ENCODE data around the gene RRP15. TPM values are rescaled to one million over a fixed set of nuclear protein-coding genes. Genes with fewer than 3 reads are reported as not detected.
A peak's percentile ranks its signal among the peaks of the same experiment; 100 is the strongest.

RRP15 gene
- total and polyA plus RNA-seq, 2 experiments from 2014 or later: 5.4 to 25.5 TPM

DNA sequence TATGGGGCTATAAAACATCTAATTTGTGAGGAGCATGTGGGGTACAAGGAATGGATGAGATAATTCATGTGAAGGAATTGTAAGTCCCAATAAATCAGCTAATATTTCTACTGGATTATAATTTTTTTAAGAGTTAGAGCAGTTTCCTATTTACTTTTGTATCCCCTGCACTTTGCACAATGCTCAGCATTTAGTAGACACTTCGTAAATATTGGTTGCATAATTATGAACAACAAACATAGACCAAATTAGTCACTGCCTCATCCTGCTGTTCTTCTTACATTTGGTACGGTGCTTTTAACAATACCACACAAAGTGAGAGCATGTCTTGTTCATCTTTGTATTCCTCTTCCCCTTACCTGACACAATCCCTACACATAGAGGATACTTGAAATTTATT lies 27.1 kb upstream of the RRP15 start:
- no peak overlapping the region for H3K9ac ChIP-seq
- H2AFZ ChIP-seq: no peak overlapping the region
- H4K20me1 ChIP-seq (ENCODE audit: insufficient read depth): no peaks in the 10 kb centered on the region

DNA sequence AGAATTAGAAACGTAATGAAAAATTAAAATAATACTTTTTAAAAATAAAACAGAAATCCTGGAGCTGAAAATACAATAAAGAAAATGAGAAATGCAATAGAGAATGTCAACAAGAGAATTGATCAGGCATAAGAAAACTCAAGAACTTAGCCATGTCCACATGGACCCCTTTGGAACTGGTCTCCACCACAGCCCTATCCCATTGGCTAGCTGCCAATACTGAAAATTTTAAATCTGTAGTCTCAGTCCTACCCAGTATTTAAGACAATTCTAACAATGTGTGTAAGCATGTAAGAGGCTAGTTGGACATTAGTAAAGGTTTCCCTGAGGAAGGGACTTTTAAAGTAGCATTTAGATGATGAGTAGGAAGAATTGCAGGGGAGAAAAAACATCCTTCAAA lies 25.8 kb upstream of the RRP15 start:
- H3K36me3 ChIP-seq (ENCODE audit: low read depth): no peaks in the 10 kb centered on the region
- no peak overlapping the region for H3K4me3 ChIP-seq
- no peak overlapping the region for H3K9ac ChIP-seq
- H3F3A ChIP-seq (ENCODE audit: insufficient read depth): no peaks in the 10 kb centered on the region
- no peak overlapping the region for H3K27ac ChIP-seq
- DNase-seq: no peak
- 10 to 13% methylated on average over 1 of the region's 1 CpG for WGBS, 2 experiments (ENCODE audit: low coverage in 1 of 2, low lambda C conversion rate in 2 of 2, missing lambda C conversion rate in 2 of 2)
- no peak overlapping the region for H2AFZ ChIP-seq
- no peaks in the 10 kb centered on the region for H3K27me3 ChIP-seq (replicated peaks; ENCODE audit: insufficient read depth)
- in situ Hi-C loops (cut with MboI): no loop called here
- H4K20me1 ChIP-seq (ENCODE audit: insufficient read depth): no peaks in the 10 kb centered on the region
- H3K9me2 ChIP-seq (ENCODE audit: insufficient read depth): no peaks in the 10 kb centered on the region
- H3K4me2 ChIP-seq (ENCODE audit: unreplicated experiment): no peak overlapping the region
- no peaks in the 10 kb centered on the region for H3K79me2 ChIP-seq (ENCODE audit: insufficient read depth)
- TF ChIP-seq EZH2 (IDR thresholded peaks at IDR 0.05; ENCODE audit: insufficient read depth, poor library complexity, severe bottlenecking): no peak
- TF ChIP-seq EZH2phosphoT487 (IDR thresholded peaks at IDR 0.05; ENCODE audit: insufficient read depth, low read depth): no peak
- H3K4me1 ChIP-seq (ENCODE audit: insufficient read depth): no peaks in the 10 kb centered on the region
- no peaks in the 10 kb centered on the region for H3K9me3 ChIP-seq (ENCODE audit: low read depth)

More for the DNA sequence above, 27.1 kb upstream of the RRP15 start:
- H3K9me3 ChIP-seq (ENCODE audit: low read depth): no peaks in the 10 kb centered on the region
- no peak overlapping the region for H3K27ac ChIP-seq
- peaks cover 6% of the 10 kb centered on the region; the same call in 1 of the 2 replicates for H3K27me3 ChIP-seq (replicated peaks; ENCODE audit: insufficient read depth)
- DNase-seq: no peak
- H3K36me3 ChIP-seq (ENCODE audit: low read depth): no peaks in the 10 kb centered on the region
- H3K4me1 ChIP-seq (ENCODE audit: insufficient read depth): no peaks in the 10 kb centered on the region
- H3K79me2 ChIP-seq (ENCODE audit: insufficient read depth): no peaks in the 10 kb centered on the region
- no peak for TF ChIP-seq EZH2 (IDR thresholded peaks at IDR 0.05; ENCODE audit: insufficient read depth, poor library complexity, severe bottlenecking)
- TF ChIP-seq EZH2phosphoT487 (IDR thresholded peaks at IDR 0.05; ENCODE audit: insufficient read depth, low read depth): no peak
- no peaks in the 10 kb centered on the region for H3K9me2 ChIP-seq (ENCODE audit: insufficient read depth)
- H3F3A ChIP-seq (ENCODE audit: insufficient read depth): no peaks in the 10 kb centered on the region
- no peak overlapping the region for H3K4me3 ChIP-seq
- 39 to 44% methylated on average over 2 of the region's 2 CpGs for WGBS, 2 experiments (ENCODE audit: low coverage in 1 of 2, low lambda C conversion rate in 2 of 2, missing lambda C conversion rate in 2 of 2)
- in situ Hi-C loops (cut with MboI): no loop called here
- H3K4me2 ChIP-seq (ENCODE audit: unreplicated experiment): no peak overlapping the region

DNA sequence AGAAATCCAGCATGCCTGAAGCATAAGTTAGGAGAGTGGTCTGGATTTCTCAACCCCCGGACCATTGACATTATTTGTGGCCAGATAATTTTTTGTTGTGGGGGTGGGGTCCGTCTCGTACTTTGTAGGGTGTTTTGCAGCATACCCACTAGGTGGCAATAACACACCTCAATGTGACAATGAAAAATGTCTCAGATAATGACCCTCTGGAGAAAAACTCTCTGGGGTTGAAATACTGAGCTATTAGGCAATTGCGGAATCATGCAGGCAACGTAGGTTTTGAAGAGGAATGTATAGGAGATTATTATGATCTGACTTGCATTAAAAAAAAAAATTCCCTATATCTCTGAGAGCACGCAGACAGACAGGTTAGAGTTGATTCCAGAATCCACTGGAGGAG lies 25.3 kb upstream of the RRP15 start:
- no peak overlapping the region for H2AFZ ChIP-seq
- no peak overlapping the region for H3K9ac ChIP-seq
- no peak overlapping the region for H3K4me3 ChIP-seq
- no peaks in the 10 kb centered on the region for H4K20me1 ChIP-seq (ENCODE audit: insufficient read depth)
- no peaks in the 10 kb centered on the region for H3K4me1 ChIP-seq (ENCODE audit: insufficient read depth)
- H3K27me3 ChIP-seq (replicated peaks; ENCODE audit: insufficient read depth): no peaks in the 10 kb centered on the region
- no peak overlapping the region for H3K4me2 ChIP-seq (ENCODE audit: unreplicated experiment)
- no peak for DNase-seq
- 33 to 36% methylated on average over 6 of the region's 6 CpGs for WGBS, 2 experiments (ENCODE audit: low coverage in 1 of 2, low lambda C conversion rate in 2 of 2, missing lambda C conversion rate in 2 of 2)
- TF ChIP-seq EZH2 (IDR thresholded peaks at IDR 0.05; ENCODE audit: insufficient read depth, poor library complexity, severe bottlenecking) (no peak), EZH2phosphoT487 (IDR thresholded peaks at IDR 0.05; ENCODE audit: insufficient read depth, low read depth) (no peak)
- H3K9me3 ChIP-seq (ENCODE audit: low read depth): no peaks in the 10 kb centered on the region
- no peaks in the 10 kb centered on the region for H3K36me3 ChIP-seq (ENCODE audit: low read depth)
- no peaks in the 10 kb centered on the region for H3K9me2 ChIP-seq (ENCODE audit: insufficient read depth)
- H3K27ac ChIP-seq: no peak overlapping the region
- H3F3A ChIP-seq (ENCODE audit: insufficient read depth): no peaks in the 10 kb centered on the region
- in situ Hi-C loops (cut with MboI): no loop called here
- H3K79me2 ChIP-seq (ENCODE audit: insufficient read depth): no peaks in the 10 kb centered on the region

DNA sequence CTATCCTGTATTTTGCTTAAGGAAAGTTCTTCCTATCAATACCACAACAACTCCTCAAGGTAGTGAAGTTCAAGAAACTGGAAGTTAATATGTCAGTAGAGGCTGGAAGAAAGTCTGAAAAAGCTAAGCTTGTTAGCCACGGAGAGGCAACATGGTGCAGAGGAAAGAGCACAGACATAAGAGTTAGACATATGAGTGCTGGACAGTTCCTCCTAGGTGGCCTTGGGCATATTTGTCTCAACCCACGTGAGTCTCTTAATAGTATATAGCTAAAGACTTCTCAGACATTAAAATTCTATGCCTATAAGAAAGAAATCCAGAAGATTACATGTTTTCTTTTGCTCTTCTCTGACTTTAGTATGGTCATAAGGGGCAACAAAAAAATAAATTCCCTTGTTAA lies 22.8 kb upstream of the RRP15 start:
- Histone ChIP-seq H2AFZ (no peak overlapping the region), H3K4me2 (ENCODE audit: unreplicated experiment) (no peak overlapping the region), H3K4me3 (no peak overlapping the region), H3K4me1 (ENCODE audit: insufficient read depth) (no peaks in the 10 kb centered on the region), H3K36me3 (ENCODE audit: low read depth) (no peaks in the 10 kb centered on the region), H3K9ac (no peak overlapping the region), H3K79me2 (ENCODE audit: insufficient read depth) (no peaks in the 10 kb centered on the region), H3K27me3 (replicated peaks; ENCODE audit: insufficient read depth) (no peaks in the 10 kb centered on the region; the same call in 1 of the 2 replicates), H3K27ac (no peak overlapping the region), H3K9me3 (ENCODE audit: low read depth) (no peaks in the 10 kb centered on the region), H3K9me2 (ENCODE audit: insufficient read depth) (no peaks in the 10 kb centered on the region), H4K20me1 (ENCODE audit: insufficient read depth) (no peaks in the 10 kb centered on the region), H3F3A (ENCODE audit: insufficient read depth) (no peaks in the 10 kb centered on the region)
- TF ChIP-seq EZH2 (IDR thresholded peaks at IDR 0.05; ENCODE audit: insufficient read depth, poor library complexity, severe bottlenecking): no peak
- no peak for TF ChIP-seq EZH2phosphoT487 (IDR thresholded peaks at IDR 0.05; ENCODE audit: insufficient read depth, low read depth)
- no peak for DNase-seq
- 34 to 43% methylated on average over 2 of the region's 2 CpGs for WGBS, 2 experiments (ENCODE audit: low coverage in 1 of 2, low lambda C conversion rate in 2 of 2, missing lambda C conversion rate in 2 of 2)
- in situ Hi-C loops (cut with MboI): no loop called here

DNA sequence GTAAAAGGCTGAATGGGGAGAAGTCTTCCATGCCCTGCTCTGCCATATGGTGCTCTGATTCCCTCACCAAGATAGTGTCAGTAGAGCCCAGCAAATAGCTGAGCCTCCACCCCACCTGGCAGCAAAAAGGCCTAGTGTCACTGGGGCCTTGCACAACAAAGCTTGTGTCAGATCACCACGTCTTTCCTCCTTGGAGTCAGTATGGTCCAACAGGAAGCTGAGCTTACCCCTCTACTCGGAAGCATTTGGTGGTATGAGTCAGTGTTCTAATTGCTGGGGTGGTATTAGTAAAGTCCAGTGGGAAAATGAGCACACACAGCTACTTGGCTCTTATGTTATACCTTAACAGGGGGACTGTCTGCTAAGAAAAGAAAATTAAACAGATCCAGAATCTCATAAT lies 18.7 kb upstream of the RRP15 start:
- Histone ChIP-seq H3K9me2 (ENCODE audit: insufficient read depth) (no peaks in the 10 kb centered on the region), H3F3A (ENCODE audit: insufficient read depth) (no peaks in the 10 kb centered on the region), H4K20me1 (ENCODE audit: insufficient read depth) (no peaks in the 10 kb centered on the region), H3K4me2 (ENCODE audit: unreplicated experiment) (no peak overlapping the region), H3K9me3 (ENCODE audit: low read depth) (no peaks in the 10 kb centered on the region), H3K27me3 (replicated peaks; ENCODE audit: insufficient read depth) (no peaks in the 10 kb centered on the region; the same call in 1 of the 2 replicates), H3K79me2 (ENCODE audit: insufficient read depth) (no peaks in the 10 kb centered on the region), H3K4me1 (ENCODE audit: insufficient read depth) (no peaks in the 10 kb centered on the region), H3K27ac (no peak overlapping the region), H2AFZ (no peak overlapping the region), H3K9ac (no peak overlapping the region), H3K4me3 (no peak overlapping the region), H3K36me3 (ENCODE audit: low read depth) (no peaks in the 10 kb centered on the region)
- 11 to 26% methylated on average over 2 of the region's 2 CpGs for WGBS, 2 experiments (ENCODE audit: low coverage in 1 of 2, low lambda C conversion rate in 2 of 2, missing lambda C conversion rate in 2 of 2)
- in situ Hi-C loops (cut with MboI): no loop called here
- DNase-seq: peak; percentile 21
- no peak for TF ChIP-seq EZH2phosphoT487 (IDR thresholded peaks at IDR 0.05; ENCODE audit: insufficient read depth, low read depth)

Measured in GM23248 (cell line).